GM21423 (cell line): Measurements from ENCODE around the gene IL4.

Experiments
- ATAC-seq: cut with Tn5 transposase; IDR thresholded peaks from one replicate; pipeline ENCODE4 v1.9.1; 2021; ENCODE audit warnings: mild to moderate bottlenecking, moderate library complexity; ENCODE audit not compliant: unreplicated experiment

IL4 gene

GRCh38 chr5:132669966-132670882, 3.6 kb upstream of the IL4 start:
- ATAC-seq = no peak

GRCh38 chr5:132671000-132671399, 2.8 kb upstream of the IL4 start:
- no peak for ATAC-seq

GRCh38 chr5:132673488-132673887, 301 bp upstream of the IL4 start:
- ATAC-seq = no peak

- ATAC-seq = peak; percentile 78
Observed at GRCh38 chr5:132674671-132675506, 1.1 kb downstream of the IL4 start.

- ATAC-seq = no peak
Observed at GRCh38 chr5:132675936-132676689, 2.3 kb downstream of the IL4 start.

GRCh38 chr5:132677191-132677590, 3.4 kb downstream of the IL4 start:
- no peak for ATAC-seq

- ATAC-seq = no peak
Observed at GRCh38 chr5:132677682-132678400, 4.1 kb downstream of the IL4 start.

GRCh38 chr5:132678735-132679134, 4.9 kb downstream of the IL4 start:
- ATAC-seq = no peak

- ATAC-seq = no peak
Observed at GRCh38 chr5:132679166-132679565, 5.4 kb downstream of the IL4 start.

GRCh38 chr5:132679717-132680380, 6.1 kb downstream of the IL4 start:
- ATAC-seq = no peak

GRCh38 chr5:132680780-132681475, 7.1 kb downstream of the IL4 start:
- no peak for ATAC-seq

GRCh38 chr5:132681476-132681831, 7.7 kb downstream of the IL4 start:
- no peak for ATAC-seq

- ATAC-seq = no peak
Observed at GRCh38 chr5:132681983-132682382, 8.2 kb downstream of the IL4 start.

- ATAC-seq = no peak
Observed at GRCh38 chr5:132684491-132684890, 10.7 kb downstream of the IL4 start.

GRCh38 chr5:132684922-132685720, 11.3 kb downstream of the IL4 start:
- ATAC-seq = no peak

GRCh38 chr5:132686193-132686592, 12.4 kb downstream of the IL4 start:
- ATAC-seq = no peak

- peak; percentile 45 for ATAC-seq
Observed at GRCh38 chr5:132687995-132688394, 14.2 kb downstream of the IL4 start.

GRCh38 chr5:132688536-132689339, 14.9 kb downstream of the IL4 start:
- peak; percentile 52 for ATAC-seq
